Tibial nerve (tissue), 4 donors: ENCODE measurements around the gene L3MBTL3.

Experiments
- CTCF ChIP-seq, 5 experiments: fragments of 200-600 bp in 3 of 5; fragments of 450-650 bp in 2 of 5; sonication (generic) in 3 of 5; IDR thresholded peaks; one replicate each; pipeline ENCODE4 v1.5.1; 2016 to 2019; ENCODE audit warnings: antibody characterized with exemption in 5 of 5, mild to moderate bottlenecking in 3 of 5, moderate library complexity in 2 of 5
- EP300 ChIP-seq, 2 donors: sonication (generic); formaldehyde crosslinking; IDR thresholded peaks; one replicate each; pipeline ENCODE4 v1.6.1; 2017; ENCODE audit warnings: antibody characterized with exemption in 2 of 2, mild to moderate bottlenecking in 1 of 2
- POLR2A ChIP-seq, 2 donors: fragments of 450-650 bp; IDR thresholded peaks; one replicate each; pipeline ENCODE4 v1.6.1; 2017; ENCODE audit warnings: antibody characterized with exemption in 2 of 2, mild to moderate bottlenecking in 2 of 2, moderate library complexity in 2 of 2

GRCh38 chr6:130105996-130106704, 87.8 kb downstream of the L3MBTL3 start:
- no peak for TF ChIP-seq CTCF (IDR thresholded peaks at IDR 0.05)
- TF ChIP-seq POLR2A (IDR thresholded peaks at IDR 0.05) = no peak
- TF ChIP-seq EP300 (IDR thresholded peaks at IDR 0.05) = no peak
